Esophagus squamous epithelium (tissue), 4 donors: ENCODE results near the gene COL23A1.

Source experiments
- POLR2A ChIP-seq, 4 donors: fragments of 450-650 bp; IDR thresholded peaks; one replicate each; pipeline ENCODE4 v1.6.1; 2017; ENCODE audit warnings: antibody characterized with exemption in 4 of 4, mild to moderate bottlenecking in 4 of 4, moderate library complexity in 3 of 4
- TF ChIP-seq, protein P1 (sequence below), 6 experiments: fragments of 450-650 bp in 4 of 6; fragments of 200-600 bp in 2 of 6; sonication (generic) in 2 of 6; IDR thresholded peaks; one replicate each; pipeline ENCODE4 v1.5.1; 2016 to 2019; ENCODE audit warnings: antibody characterized with exemption in 6 of 6, mild to moderate bottlenecking in 4 of 6, moderate library complexity in 4 of 6

DNA sequence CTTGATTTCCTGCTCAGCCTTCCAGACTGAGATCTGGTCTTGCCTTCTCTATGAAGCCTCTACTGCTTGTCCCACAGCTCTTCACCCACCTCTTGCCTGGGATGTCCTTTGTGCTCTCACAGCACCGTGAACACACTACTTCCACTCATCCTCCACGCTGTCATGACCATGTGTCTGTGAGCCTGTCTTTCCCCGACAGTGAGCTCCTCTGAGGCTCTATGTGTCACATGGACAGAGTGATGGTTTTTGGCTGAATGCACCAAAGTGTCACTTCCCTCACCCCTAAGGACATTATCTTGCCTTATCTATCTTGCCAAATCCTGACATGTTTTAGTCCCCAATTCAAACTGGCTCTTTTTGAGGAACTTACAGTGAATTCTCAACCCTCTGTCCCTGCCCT, 368.9 kb downstream of the COL23A1 start:
- TF ChIP-seq, protein P1, sequence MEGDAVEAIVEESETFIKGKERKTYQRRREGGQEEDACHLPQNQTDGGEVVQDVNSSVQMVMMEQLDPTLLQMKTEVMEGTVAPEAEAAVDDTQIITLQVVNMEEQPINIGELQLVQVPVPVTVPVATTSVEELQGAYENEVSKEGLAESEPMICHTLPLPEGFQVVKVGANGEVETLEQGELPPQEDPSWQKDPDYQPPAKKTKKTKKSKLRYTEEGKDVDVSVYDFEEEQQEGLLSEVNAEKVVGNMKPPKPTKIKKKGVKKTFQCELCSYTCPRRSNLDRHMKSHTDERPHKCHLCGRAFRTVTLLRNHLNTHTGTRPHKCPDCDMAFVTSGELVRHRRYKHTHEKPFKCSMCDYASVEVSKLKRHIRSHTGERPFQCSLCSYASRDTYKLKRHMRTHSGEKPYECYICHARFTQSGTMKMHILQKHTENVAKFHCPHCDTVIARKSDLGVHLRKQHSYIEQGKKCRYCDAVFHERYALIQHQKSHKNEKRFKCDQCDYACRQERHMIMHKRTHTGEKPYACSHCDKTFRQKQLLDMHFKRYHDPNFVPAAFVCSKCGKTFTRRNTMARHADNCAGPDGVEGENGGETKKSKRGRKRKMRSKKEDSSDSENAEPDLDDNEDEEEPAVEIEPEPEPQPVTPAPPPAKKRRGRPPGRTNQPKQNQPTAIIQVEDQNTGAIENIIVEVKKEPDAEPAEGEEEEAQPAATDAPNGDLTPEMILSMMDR (IDR thresholded peaks at IDR 0.05): no peak
- no peak for TF ChIP-seq POLR2A (IDR thresholded peaks at IDR 0.05)
